Activated T-cell treated with anti-CD3 and anti-CD28 coated beads, Interleukin-2, amount 50 U/mL, for 1 hour (primary cell): ENCODE measurements around the gene RAC2.

Experiments used
- DNase-seq: peaks from one replicate; pipeline ENCODE4 v3.0.0-alpha.2; 2020

RAC2 gene

GRCh38 chr22:37218771-37219411 lies 25.2 kb downstream of the RAC2 start:
- DNase-seq = peak; percentile 68

- no peak for DNase-seq
Observed at GRCh38 chr22:37218399-37218770, 25.7 kb downstream of the RAC2 start.

- no peak for DNase-seq
Observed at GRCh38 chr22:37215890-37216289, 28.2 kb downstream of the RAC2 start.

- DNase-seq = no peak
Observed at GRCh38 chr22:37214731-37215030, 29.4 kb downstream of the RAC2 start.

- DNase-seq = no peak
Observed at GRCh38 chr22:37213941-37214730, 29.9 kb downstream of the RAC2 start.

- DNase-seq = no peak
Observed at GRCh38 chr22:37213218-37213855, 30.7 kb downstream of the RAC2 start.

GRCh38 chr22:37212174-37212906 lies 31.7 kb downstream of the RAC2 start, which contains the start of gene SSTR3:
Gene SSTR3, minus strand, starts transcription at chr22:37212477. Its CDS starts 4,674 bp downstream, at chr22:37207803.
- DNase-seq = no peak

GRCh38 chr22:37211866-37212173 lies 32.2 kb downstream of the RAC2 start:
- DNase-seq = no peak

- no peak for DNase-seq
Observed at GRCh38 chr22:37211075-37211865, 32.8 kb downstream of the RAC2 start.

GRCh38 chr22:37210041-37210803 lies 33.8 kb downstream of the RAC2 start:
- DNase-seq = peak; percentile 16

- DNase-seq = no peak
Observed at GRCh38 chr22:37209140-37209845, 34.8 kb downstream of the RAC2 start.

- peak; percentile 18 for DNase-seq
Observed at GRCh38 chr22:37208401-37209139, 35.5 kb downstream of the RAC2 start.

GRCh38 chr22:37207981-37208380 lies 36.1 kb downstream of the RAC2 start:
- peak; percentile 43 for DNase-seq

GRCh38 chr22:37206841-37207821 lies 36.9 kb downstream of the RAC2 start:
- peak; percentile 16 for DNase-seq

GRCh38 chr22:37206118-37206840 lies 37.8 kb downstream of the RAC2 start:
- DNase-seq = peak; percentile 15

GRCh38 chr22:37205046-37205445 lies 39.0 kb downstream of the RAC2 start:
- DNase-seq = no peak

- DNase-seq = peak; percentile 11
Observed at GRCh38 chr22:37204045-37204655, 39.9 kb downstream of the RAC2 start.
